DMS114 treated with DMSO at 0.1 percent for 48 hours (cell line): ENCODE measurements around the gene SFXN4.

ENCODE experiments used
- DNase-seq: peaks from one replicate; lab custom pipeline; 2025; ENCODE audit not compliant: unreplicated experiment; lab: John Stamatoyannopoulos, UW

Gene SFXN4

GRCh38 chr10:119165171-119166117 is at the start of gene SFXN4:
Gene SFXN4, minus strand, starts transcription at chr10:119165714. Its CDS starts 67 bp downstream, at chr10:119165647.
- peak; percentile 35 for DNase-seq

- no peak for DNase-seq
Observed at GRCh38 chr10:119211625-119212441, 46.3 kb upstream of the SFXN4 start.

- DNase-seq, result no peak
Observed at GRCh38 chr10:119211176-119211575, 45.7 kb upstream of the SFXN4 start.

GRCh38 chr10:119210633-119211032 is 45.1 kb upstream of the SFXN4 start:
- DNase-seq, result no peak

GRCh38 chr10:119209736-119210355 is 44.3 kb upstream of the SFXN4 start:
- no peak for DNase-seq

- DNase-seq, result peak; percentile 47
Observed at GRCh38 chr10:119209035-119209735, 43.7 kb upstream of the SFXN4 start.

GRCh38 chr10:119208553-119208940 is 43.0 kb upstream of the SFXN4 start:
- DNase-seq, result no peak

- DNase-seq, result peak; percentile 26
Observed at GRCh38 chr10:119207713-119208552, 42.4 kb upstream of the SFXN4 start.

- peak; percentile 84 for DNase-seq
Observed at GRCh38 chr10:119207366-119207666, 41.8 kb upstream of the SFXN4 start, which contains the start of gene GRK5. Gene GRK5, plus strand, starts transcription at chr10:119207571. Its CDS starts 347 bp downstream, at chr10:119207918.

GRCh38 chr10:119206603-119207365 is 41.3 kb upstream of the SFXN4 start:
- DNase-seq, result peak; percentile 32

- no peak for DNase-seq
Observed at GRCh38 chr10:119205894-119206602, 40.5 kb upstream of the SFXN4 start.

GRCh38 chr10:119203006-119203405 is 37.5 kb upstream of the SFXN4 start:
- DNase-seq, result no peak

GRCh38 chr10:119201233-119201632 is 35.7 kb upstream of the SFXN4 start:
- DNase-seq, result no peak

GRCh38 chr10:119199231-119199992 is 33.9 kb upstream of the SFXN4 start:
- peak; percentile 81 for DNase-seq

GRCh38 chr10:119198438-119198837 is 32.9 kb upstream of the SFXN4 start:
- no peak for DNase-seq

- DNase-seq, result no peak
Observed at GRCh38 chr10:119197921-119198320, 32.4 kb upstream of the SFXN4 start.

- no peak for DNase-seq
Observed at GRCh38 chr10:119191881-119192280, 26.4 kb upstream of the SFXN4 start.
